Suprapubic skin (tissue), 4 donors: ENCODE results near the gene TGFB1I1.

Source experiments
- CTCF ChIP-seq, 2 donors: fragments of 200-600 bp in 1 of 2; fragments of 450-650 bp in 1 of 2; sonication (generic) in 1 of 2; IDR thresholded peaks; one replicate each; pipeline ENCODE4 v1.5.1; 2016 to 2019; ENCODE audit warnings: antibody characterized with exemption in 2 of 2, mild to moderate bottlenecking in 1 of 2, moderate library complexity in 1 of 2
- POLR2A ChIP-seq, 2 donors: fragments of 450-650 bp; IDR thresholded peaks; one replicate each; pipeline ENCODE4 v1.6.1; 2017; ENCODE audit warnings: antibody characterized with exemption in 2 of 2, mild to moderate bottlenecking in 2 of 2, moderate library complexity in 2 of 2
- POLR2AphosphoS5 ChIP-seq, 3 donors: sonication (generic); formaldehyde crosslinking; IDR thresholded peaks; one replicate each; pipeline ENCODE4 v1.6.1; 2017; ENCODE audit warnings: antibody characterized with exemption in 3 of 3

GRCh38 chr16:31467858-31468257 lies 4.1 kb upstream of the TGFB1I1 start:
- TF ChIP-seq POLR2AphosphoS5 (IDR thresholded peaks at IDR 0.05) (no peak), POLR2A (IDR thresholded peaks at IDR 0.05) (no peak), CTCF (IDR thresholded peaks at IDR 0.05) (no peak)
